Measurements from ENCODE around the gene SGO2. TPM values are rescaled to one million over a fixed set of nuclear protein-coding genes. Genes with fewer than 3 reads are reported as not detected.

The SGO2 gene
- total and polyA plus RNA-seq, 2 of the 13 experiments (the other 11 are each of a cell fraction or from before 2014, with no cell fraction given): 5.1 to 16.2 TPM

DNA sequence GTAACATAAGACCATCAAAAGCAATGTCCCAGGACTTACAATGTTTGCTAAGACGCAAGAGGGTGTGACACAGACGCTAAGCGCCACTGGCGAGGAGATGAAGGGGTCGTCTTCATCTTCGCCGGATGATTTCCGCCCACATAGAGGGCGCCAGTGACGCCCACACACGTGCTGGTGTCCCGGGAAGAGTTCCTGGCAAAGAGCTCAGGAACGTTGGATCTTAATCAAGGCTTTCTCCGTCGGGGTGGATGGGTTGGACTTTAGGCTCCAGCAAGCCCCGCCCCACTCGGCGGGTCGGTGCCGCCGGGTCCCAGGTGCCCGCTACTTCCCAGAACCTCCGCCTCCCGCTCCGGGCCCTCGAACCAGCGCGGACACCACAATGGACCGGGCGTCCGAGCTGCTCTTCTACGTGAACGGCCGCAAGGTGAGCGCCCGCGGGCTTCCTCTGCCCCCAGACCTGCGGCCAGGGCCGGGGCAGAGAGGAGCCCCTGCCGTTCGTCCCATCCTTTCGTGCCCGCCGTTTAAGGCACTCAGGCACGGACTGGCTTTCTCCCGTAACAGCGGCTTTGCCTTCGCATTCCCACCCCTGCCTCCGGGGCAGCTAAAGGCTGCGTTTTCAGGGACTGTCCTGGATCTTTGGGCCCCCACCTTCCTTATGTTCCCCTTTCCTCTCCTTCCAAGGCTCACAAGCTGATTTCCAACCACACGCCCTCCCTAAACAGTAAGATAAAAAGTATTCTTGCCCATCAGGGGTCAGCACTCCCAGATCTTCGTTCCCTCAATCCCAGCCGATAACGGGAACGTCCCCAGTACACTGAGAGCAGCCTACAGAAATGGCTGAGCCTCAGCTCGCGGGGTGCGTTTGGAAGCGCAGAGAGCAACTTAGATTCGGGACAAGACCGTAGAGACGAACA is 60.0 kb downstream of the SGO2 start, which contains the start of gene AOX1 (continued):
- TF ChIP-seq, protein P1, sequence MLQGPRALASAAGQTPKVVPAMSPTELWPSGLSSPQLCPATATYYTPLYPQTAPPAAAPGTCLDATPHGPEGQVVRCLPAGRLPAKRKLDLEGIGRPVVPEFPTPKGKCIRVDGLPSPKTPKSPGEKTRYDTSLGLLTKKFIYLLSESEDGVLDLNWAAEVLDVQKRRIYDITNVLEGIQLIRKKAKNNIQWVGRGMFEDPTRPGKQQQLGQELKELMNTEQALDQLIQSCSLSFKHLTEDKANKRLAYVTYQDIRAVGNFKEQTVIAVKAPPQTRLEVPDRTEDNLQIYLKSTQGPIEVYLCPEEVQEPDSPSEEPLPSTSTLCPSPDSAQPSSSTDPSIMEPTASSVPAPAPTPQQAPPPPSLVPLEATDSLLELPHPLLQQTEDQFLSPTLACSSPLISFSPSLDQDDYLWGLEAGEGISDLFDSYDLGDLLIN (CRISPR knock-in tag; IDR thresholded peaks at IDR 0.05; ENCODE audit: borderline replicate concordance): no peak
- TF ChIP-seq HDAC1 (CRISPR knock-in tag; IDR thresholded peaks at IDR 0.05) (peak; percentile 57), ZNF564 (CRISPR knock-in tag; IDR thresholded peaks at IDR 0.05) (no peak), AKAP8 (CRISPR knock-in tag; IDR thresholded peaks at IDR 0.05) (peak; percentile 46; the same call in 1 of the 2 replicates), RBFOX2 (IDR thresholded peaks at IDR 0.05; ENCODE audit: low read depth, low read length) (peak; percentile 66), ZFP37 (CRISPR knock-in tag; IDR thresholded peaks at IDR 0.05; ENCODE audit: borderline replicate concordance) (no peak), RNF219 (CRISPR knock-in tag; IDR thresholded peaks at IDR 0.05) (peak; percentile 91; the same call in 1 of the 2 replicates), TGIF2 (CRISPR knock-in tag; IDR thresholded peaks at IDR 0.05) (peak; percentile 75; the same call in 1 of the 2 replicates), DPF2 (CRISPR knock-in tag; IDR thresholded peaks at IDR 0.05; ENCODE audit: borderline replicate concordance, low read depth) (no peak), ARNT (IDR thresholded peaks at IDR 0.05) (no peak), ZNF496 (CRISPR knock-in tag; IDR thresholded peaks at IDR 0.05; ENCODE audit: insufficient replicate concordance) (no peak), NFKBIZ (CRISPR knock-in tag; IDR thresholded peaks at IDR 0.05) (peak; percentile 56; the same call in 1 of the 2 replicates)
- TF ChIP-seq, protein P2, sequence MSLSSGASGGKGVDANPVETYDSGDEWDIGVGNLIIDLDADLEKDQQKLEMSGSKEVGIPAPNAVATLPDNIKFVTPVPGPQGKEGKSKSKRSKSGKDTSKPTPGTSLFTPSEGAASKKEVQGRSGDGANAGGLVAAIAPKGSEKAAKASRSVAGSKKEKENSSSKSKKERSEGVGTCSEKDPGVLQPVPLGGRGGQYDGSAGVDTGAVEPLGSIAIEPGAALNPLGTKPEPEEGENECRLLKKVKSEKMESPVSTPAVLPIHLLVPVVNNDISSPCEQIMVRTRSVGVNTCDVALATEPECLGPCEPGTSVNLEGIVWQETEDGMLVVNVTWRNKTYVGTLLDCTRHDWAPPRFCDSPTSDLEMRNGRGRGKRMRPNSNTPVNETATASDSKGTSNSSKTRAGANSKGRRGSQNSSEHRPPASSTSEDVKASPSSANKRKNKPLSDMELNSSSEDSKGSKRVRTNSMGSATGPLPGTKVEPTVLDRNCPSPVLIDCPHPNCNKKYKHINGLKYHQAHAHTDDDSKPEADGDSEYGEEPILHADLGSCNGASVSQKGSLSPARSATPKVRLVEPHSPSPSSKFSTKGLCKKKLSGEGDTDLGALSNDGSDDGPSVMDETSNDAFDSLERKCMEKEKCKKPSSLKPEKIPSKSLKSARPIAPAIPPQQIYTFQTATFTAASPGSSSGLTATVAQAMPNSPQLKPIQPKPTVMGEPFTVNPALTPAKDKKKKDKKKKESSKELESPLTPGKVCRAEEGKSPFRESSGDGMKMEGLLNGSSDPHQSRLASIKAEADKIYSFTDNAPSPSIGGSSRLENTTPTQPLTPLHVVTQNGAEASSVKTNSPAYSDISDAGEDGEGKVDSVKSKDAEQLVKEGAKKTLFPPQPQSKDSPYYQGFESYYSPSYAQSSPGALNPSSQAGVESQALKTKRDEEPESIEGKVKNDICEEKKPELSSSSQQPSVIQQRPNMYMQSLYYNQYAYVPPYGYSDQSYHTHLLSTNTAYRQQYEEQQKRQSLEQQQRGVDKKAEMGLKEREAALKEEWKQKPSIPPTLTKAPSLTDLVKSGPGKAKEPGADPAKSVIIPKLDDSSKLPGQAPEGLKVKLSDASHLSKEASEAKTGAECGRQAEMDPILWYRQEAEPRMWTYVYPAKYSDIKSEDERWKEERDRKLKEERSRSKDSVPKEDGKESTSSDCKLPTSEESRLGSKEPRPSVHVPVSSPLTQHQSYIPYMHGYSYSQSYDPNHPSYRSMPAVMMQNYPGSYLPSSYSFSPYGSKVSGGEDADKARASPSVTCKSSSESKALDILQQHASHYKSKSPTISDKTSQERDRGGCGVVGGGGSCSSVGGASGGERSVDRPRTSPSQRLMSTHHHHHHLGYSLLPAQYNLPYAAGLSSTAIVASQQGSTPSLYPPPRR (CRISPR knock-in tag; IDR thresholded peaks at IDR 0.05; ENCODE audit: borderline replicate concordance): peak; percentile 59; the same call in 1 of the 2 replicates
- TF ChIP-seq, protein P3, sequence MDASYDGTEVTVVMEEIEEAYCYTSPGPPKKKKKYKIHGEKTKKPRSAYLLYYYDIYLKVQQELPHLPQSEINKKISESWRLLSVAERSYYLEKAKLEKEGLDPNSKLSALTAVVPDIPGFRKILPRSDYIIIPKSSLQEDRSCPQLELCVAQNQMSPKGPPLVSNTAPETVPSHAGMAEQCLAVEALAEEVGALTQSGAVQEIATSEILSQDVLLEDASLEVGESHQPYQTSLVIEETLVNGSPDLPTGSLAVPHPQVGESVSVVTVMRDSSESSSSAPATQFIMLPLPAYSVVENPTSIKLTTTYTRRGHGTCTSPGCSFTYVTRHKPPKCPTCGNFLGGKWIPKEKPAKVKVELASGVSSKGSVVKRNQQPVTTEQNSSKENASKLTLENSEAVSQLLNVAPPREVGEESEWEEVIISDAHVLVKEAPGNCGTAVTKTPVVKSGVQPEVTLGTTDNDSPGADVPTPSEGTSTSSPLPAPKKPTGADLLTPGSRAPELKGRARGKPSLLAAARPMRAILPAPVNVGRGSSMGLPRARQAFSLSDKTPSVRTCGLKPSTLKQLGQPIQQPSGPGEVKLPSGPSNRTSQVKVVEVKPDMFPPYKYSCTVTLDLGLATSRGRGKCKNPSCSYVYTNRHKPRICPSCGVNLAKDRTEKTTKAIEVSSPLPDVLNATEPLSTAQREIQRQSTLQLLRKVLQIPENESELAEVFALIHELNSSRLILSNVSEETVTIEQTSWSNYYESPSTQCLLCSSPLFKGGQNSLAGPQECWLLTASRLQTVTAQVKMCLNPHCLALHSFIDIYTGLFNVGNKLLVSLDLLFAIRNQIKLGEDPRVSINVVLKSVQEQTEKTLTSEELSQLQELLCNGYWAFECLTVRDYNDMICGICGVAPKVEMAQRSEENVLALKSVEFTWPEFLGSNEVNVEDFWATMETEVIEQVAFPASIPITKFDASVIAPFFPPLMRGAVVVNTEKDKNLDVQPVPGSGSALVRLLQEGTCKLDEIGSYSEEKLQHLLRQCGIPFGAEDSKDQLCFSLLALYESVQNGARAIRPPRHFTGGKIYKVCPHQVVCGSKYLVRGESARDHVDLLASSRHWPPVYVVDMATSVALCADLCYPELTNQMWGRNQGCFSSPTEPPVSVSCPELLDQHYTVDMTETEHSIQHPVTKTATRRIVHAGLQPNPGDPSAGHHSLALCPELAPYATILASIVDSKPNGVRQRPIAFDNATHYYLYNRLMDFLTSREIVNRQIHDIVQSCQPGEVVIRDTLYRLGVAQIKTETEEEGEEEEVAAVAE (CRISPR knock-in tag; IDR thresholded peaks at IDR 0.05; ENCODE audit: borderline replicate concordance): no peak; the same call in 1 of the 2 replicates

All from HepG2 (cell line).